ENCODE measurements around the gene TSEN34. TPM values are rescaled to one million over a fixed set of nuclear protein-coding genes. Genes with fewer than 3 reads are reported as not detected.
"Not testable (repeated sequence)": the region's sequence is repeated elsewhere in the genome, so short reads cannot be mapped to it uniquely, and the experiment has no call there.

TSEN34 gene
- total RNA-seq, 4 donors from 2014 or later = 62.0 to 138 (median 65.9) TPM

DNA sequence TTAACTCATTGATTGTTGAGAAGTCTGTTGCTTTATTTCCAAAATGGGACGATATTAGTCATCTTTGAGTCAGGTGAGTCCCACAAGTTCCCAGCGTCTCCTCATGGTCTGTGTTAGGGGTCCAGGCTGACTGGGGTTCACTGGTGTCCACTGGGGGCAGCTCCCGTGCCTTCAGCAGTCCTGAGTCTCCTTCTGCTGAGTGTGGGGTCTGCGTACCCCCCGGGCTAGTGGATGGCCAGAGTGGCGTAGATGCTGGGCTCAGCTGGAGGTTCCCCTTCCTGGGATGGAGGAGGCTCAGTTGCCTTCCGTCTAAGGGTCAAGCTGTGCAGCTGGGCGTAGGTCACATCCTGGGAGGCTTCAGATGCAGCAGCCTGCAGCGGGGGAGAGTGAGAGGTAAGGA is 25.8 kb downstream of the TSEN34 start:
- Histone ChIP-seq H3K27ac (no peak overlapping the region), H3K4me1 (no peaks in the 10 kb centered on the region), H3K36me3 (no peaks in the 10 kb centered on the region), H3K27me3 (peaks cover under 1% of the 10 kb centered on the region), H3K9me3 (no peaks in the 10 kb centered on the region), H3K4me3 (no peak overlapping the region)
- no peak for DNase-seq
- TF ChIP-seq POLR2A (IDR thresholded peaks at IDR 0.05) = no peak
- no peak for TF ChIP-seq EP300 (IDR thresholded peaks at IDR 0.05; ENCODE audit: low read depth)
- no peak for TF ChIP-seq CTCF (IDR thresholded peaks at IDR 0.05)
- no peak for TF ChIP-seq POLR2AphosphoS5 (IDR thresholded peaks at IDR 0.05)
- WGBS, 2 donors (ENCODE audit: low coverage in 1 of 2) = 91 to 100% methylated on average over 2 to 8 of the region's 9 CpGs
- in situ Hi-C loops (cut with MboI; ENCODE audit: low pct_ligation_motif_present in 1 of 4, low pct_unique_long_range_greater_than_20kb in 1 of 4, low sequenced_read_pairs in 3 of 4) = no loop called here
- intact Hi-C loops (cut with DNase I; ENCODE audit: low total_unique reads) = no loop called here

DNA sequence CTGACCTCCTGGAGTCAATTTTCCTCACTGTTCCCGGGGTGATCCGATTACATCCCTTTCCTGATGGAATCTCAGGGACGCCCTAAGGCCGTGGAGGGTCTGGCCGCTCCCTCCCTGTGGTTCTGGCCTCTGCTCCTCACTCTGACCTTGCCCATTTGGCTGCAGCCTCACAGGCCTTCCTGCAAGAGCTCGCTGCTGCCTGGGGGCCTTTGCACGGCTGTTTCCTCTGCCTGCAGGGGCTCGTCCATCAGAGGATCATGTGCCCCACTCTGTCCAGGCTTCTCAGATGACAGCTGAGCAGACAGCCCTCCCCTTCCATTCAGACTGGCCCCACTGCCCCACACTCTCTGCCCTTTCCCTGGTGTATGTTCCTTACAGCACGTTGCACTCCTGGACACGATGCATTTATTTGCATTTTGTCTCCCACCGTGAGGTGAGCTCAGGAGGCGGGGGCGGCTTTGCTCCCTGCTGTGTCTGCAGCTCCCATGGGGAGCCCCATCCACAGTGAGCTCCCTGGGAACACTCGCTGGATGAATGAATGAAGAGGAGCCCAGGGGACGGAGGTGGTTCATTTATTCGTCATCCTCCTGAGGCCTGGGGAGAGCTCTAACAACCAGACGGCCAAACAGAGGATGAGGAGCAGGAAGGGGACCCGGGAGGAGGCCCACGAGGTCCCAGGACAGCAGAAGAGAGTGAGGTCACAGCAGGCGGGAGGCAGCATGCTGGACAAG is 26.6 kb downstream of the TSEN34 start:
- H3K4me1 ChIP-seq; H3K27me3 ChIP-seq; DNase-seq; intact Hi-C loops (cut with DNase I; ENCODE audit: low total_unique reads); H3K36me3 ChIP-seq; H3K27ac ChIP-seq; in situ Hi-C loops (cut with MboI; ENCODE audit: low pct_ligation_motif_present in 1 of 4, low pct_unique_long_range_greater_than_20kb in 1 of 4, low sequenced_read_pairs in 3 of 4); H3K9me3 ChIP-seq; H3K4me3 ChIP-seq: not testable (repeated sequence)
- 83 to 90% methylated on average over 3 to 18 of the region's 20 CpGs for WGBS, 2 donors (ENCODE audit: low coverage in 1 of 2)

GRCh38 chr19:54218259-54218658 is 27.2 kb downstream of the TSEN34 start:
- WGBS, 2 donors (ENCODE audit: low coverage in 1 of 2) = 80 to 87% methylated on average over 1 to 8 of the region's 8 CpGs
- in situ Hi-C loops (cut with MboI; ENCODE audit: low pct_ligation_motif_present in 1 of 4, low pct_unique_long_range_greater_than_20kb in 1 of 4, low sequenced_read_pairs in 3 of 4) = no loop called here
- no peak overlapping the region for H3K27ac ChIP-seq
- DNase-seq = no peak
- H3K4me1 ChIP-seq = no peaks in the 10 kb centered on the region
- peaks cover 13% of the 10 kb centered on the region for H3K27me3 ChIP-seq
- intact Hi-C loops (cut with DNase I; ENCODE audit: low total_unique reads) = no loop called here
- TF ChIP-seq CTCF (IDR thresholded peaks at IDR 0.05) (no peak), EP300 (IDR thresholded peaks at IDR 0.05; ENCODE audit: low read depth) (no peak), POLR2A (IDR thresholded peaks at IDR 0.05) (no peak), POLR2AphosphoS5 (IDR thresholded peaks at IDR 0.05) (no peak)
- no peak overlapping the region for H3K4me3 ChIP-seq
- no peaks in the 10 kb centered on the region for H3K36me3 ChIP-seq
- H3K9me3 ChIP-seq = no peaks in the 10 kb centered on the region

- intact Hi-C loops (cut with DNase I; ENCODE audit: low total_unique reads) (no loop called here), in situ Hi-C loops (cut with MboI; ENCODE audit: low pct_ligation_motif_present in 1 of 4, low pct_unique_long_range_greater_than_20kb in 1 of 4, low sequenced_read_pairs in 3 of 4) (no loop called here)
- Histone ChIP-seq H3K27ac (no peak overlapping the region), H3K9me3 (no peaks in the 10 kb centered on the region), H3K4me1 (no peaks in the 10 kb centered on the region), H3K36me3 (no peaks in the 10 kb centered on the region), H3K27me3 (peaks cover 22% of the 10 kb centered on the region), H3K4me3 (no peak overlapping the region)
- no peak for DNase-seq
- WGBS, 2 donors (ENCODE audit: low coverage in 1 of 2) = 85 to 91% methylated on average over 11 to 27 of the region's 27 CpGs
- TF ChIP-seq POLR2AphosphoS5 (IDR thresholded peaks at IDR 0.05) (no peak), POLR2A (IDR thresholded peaks at IDR 0.05) (no peak), EP300 (IDR thresholded peaks at IDR 0.05; ENCODE audit: low read depth) (no peak), CTCF (IDR thresholded peaks at IDR 0.05) (no peak)
Measured at GRCh38 chr19:54218960-54219661, 28.0 kb downstream of the TSEN34 start.

DNA sequence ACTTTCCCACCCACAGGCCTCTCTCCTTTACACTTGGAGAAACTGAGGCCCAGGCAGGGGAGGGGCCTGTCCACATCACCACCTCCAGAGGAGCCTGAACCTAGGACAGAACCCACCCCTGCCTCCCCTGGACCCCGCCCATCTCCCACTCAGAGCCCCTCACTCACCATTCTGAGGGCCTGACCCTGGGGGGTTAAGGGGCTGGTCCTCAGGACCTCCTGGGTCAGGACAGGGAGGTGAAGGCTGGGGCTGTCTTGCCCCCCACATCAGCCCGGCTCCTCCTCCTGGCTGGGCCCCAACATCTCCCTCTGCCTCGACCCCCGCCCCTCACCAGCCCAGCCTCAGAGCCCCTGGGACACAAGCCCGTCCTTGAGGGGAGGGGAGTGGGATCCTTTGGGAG is 28.6 kb downstream of the TSEN34 start:
- 69 to 100% methylated on average over 1 to 2 of the region's 5 CpGs for WGBS, 2 donors (ENCODE audit: low coverage in 1 of 2)
- H3K36me3 ChIP-seq; H3K9me3 ChIP-seq; DNase-seq; H3K27ac ChIP-seq; in situ Hi-C loops (cut with MboI; ENCODE audit: low pct_ligation_motif_present in 1 of 4, low pct_unique_long_range_greater_than_20kb in 1 of 4, low sequenced_read_pairs in 3 of 4); H3K4me3 ChIP-seq; intact Hi-C loops (cut with DNase I; ENCODE audit: low total_unique reads); H3K4me1 ChIP-seq: not testable (repeated sequence)
- peaks cover 22% of the 10 kb centered on the region for H3K27me3 ChIP-seq

DNA sequence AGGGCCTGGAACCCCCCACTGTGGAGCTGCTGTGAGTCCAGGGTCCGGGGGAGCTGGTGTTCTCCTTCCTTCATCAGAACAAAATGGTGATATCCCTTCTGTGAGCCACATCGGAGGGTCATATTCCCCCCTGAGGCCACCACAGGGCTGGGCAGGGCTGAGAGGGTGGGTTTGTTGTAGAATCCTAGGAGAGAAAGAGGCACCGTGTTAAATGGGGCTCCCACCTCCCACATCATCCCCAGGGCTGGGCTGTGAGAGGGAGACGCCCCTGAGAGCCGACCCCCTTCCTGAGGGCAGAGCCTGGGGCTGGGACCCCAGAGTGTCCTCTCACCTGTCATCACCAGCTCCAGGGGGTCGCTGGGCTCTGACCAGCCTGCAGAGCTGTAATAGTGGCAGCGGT is 30.8 kb downstream of the TSEN34 start:
- H3K27ac ChIP-seq; H3K36me3 ChIP-seq; DNase-seq; in situ Hi-C loops (cut with MboI; ENCODE audit: low pct_ligation_motif_present in 1 of 4, low pct_unique_long_range_greater_than_20kb in 1 of 4, low sequenced_read_pairs in 3 of 4); H3K9me3 ChIP-seq; H3K4me3 ChIP-seq; H3K4me1 ChIP-seq; intact Hi-C loops (cut with DNase I; ENCODE audit: low total_unique reads): not testable (repeated sequence)
- 65% methylated on average over 7 of the region's 7 CpGs; no CpG with 5 or more reads in 1 of the 2 donors for WGBS, 2 donors (ENCODE audit: low coverage in 1 of 2)
- H3K27me3 ChIP-seq = peaks cover 22% of the 10 kb centered on the region

- H3K9me3 ChIP-seq; intact Hi-C loops (cut with DNase I; ENCODE audit: low total_unique reads); H3K4me1 ChIP-seq; H3K36me3 ChIP-seq; in situ Hi-C loops (cut with MboI; ENCODE audit: low pct_ligation_motif_present in 1 of 4, low pct_unique_long_range_greater_than_20kb in 1 of 4, low sequenced_read_pairs in 3 of 4); H3K27ac ChIP-seq: not testable (repeated sequence)
- WGBS, 2 donors (ENCODE audit: low coverage in 1 of 2) = 20 to 48% methylated on average over 2 to 16 of the region's 16 CpGs
- DNase-seq = peak; percentile 17
- Histone ChIP-seq H3K27me3 (peaks cover 22% of the 10 kb centered on the region), H3K4me3 (peak within 1 kb of the TSS in 1 of 4 donors; percentile 5)
Measured at GRCh38 chr19:54222474-54223276, 31.6 kb downstream of the TSEN34 start, which contains the start of gene LILRB3. TSS of gene LILRB3 (minus strand) at chr19:54223007. CDS start at chr19:54222976, 31 bp downstream.

All from transverse colon (tissue), 4 donors.